ENCODE measurements around the gene IHH. TPM values are rescaled to one million over a fixed set of nuclear protein-coding genes. Genes with fewer than 3 reads are reported as not detected.

IHH gene
- total RNA-seq, 1 experiment from 2014 or later = 1.1 TPM

Other genes with a start within 250 kb of the IHH start
- gene PRKAG3, start 229.1 kb downstream of the IHH start, total RNA-seq (2014; rRNA removed; shearing (Covaris generic)) = not detected in 2 replicates
- not detected in 2 replicates for gene WNT6, start 201.1 kb downstream of the IHH start, total RNA-seq (2014; rRNA removed; shearing (Covaris generic))
- 0.33 TPM in 1 of 2 replicates, not detected in the other for gene WNT10A, start 180.1 kb downstream of the IHH start, total RNA-seq (2014; rRNA removed; shearing (Covaris generic))
- gene CDK5R2, start 101.3 kb downstream of the IHH start, total RNA-seq (2014; rRNA removed; shearing (Covaris generic)) = 0.17 TPM in 1 of 2 replicates, not detected in the other
- gene FEV, start 75.7 kb downstream of the IHH start, total RNA-seq (2014; rRNA removed; shearing (Covaris generic)) = not detected in 2 replicates
- gene CRYBA2, start 67.5 kb downstream of the IHH start, total RNA-seq (2014; rRNA removed; shearing (Covaris generic)) = not detected in 2 replicates
- gene CFAP65, start 19.4 kb downstream of the IHH start, total RNA-seq (2014; rRNA removed; shearing (Covaris generic)) = 0.11 TPM in 1 of 2 replicates, not detected in the other
- 22.0 and 22.7 TPM in 2 replicates for gene NHEJ1, start 99.9 kb upstream of the IHH start, total RNA-seq (2014; rRNA removed; shearing (Covaris generic))
- not detected in 2 replicates for gene SLC23A3, start 109.1 kb upstream of the IHH start, total RNA-seq (2014; rRNA removed; shearing (Covaris generic))
- gene CNPPD1, start 116.0 kb upstream of the IHH start, total RNA-seq (2014; rRNA removed; shearing (Covaris generic)) = 27.7 and 33.2 TPM in 2 replicates
- 60.2 and 64.5 TPM in 2 replicates for gene RETREG2, start 117.4 kb upstream of the IHH start, total RNA-seq (2014; rRNA removed; shearing (Covaris generic))
- 25.3 and 29.9 TPM in 2 replicates for gene ZFAND2B, start 145.9 kb upstream of the IHH start, total RNA-seq (2014; rRNA removed; shearing (Covaris generic))
- 50.4 and 74.8 TPM in 2 replicates for gene ABCB6, start 158.0 kb upstream of the IHH start, total RNA-seq (2014; rRNA removed; shearing (Covaris generic))
- gene ATG9A, start 168.7 kb upstream of the IHH start, total RNA-seq (2014; rRNA removed; shearing (Covaris generic)) = 32.5 and 38.6 TPM in 2 replicates
- gene ANKZF1, start 168.9 kb upstream of the IHH start, total RNA-seq (2014; rRNA removed; shearing (Covaris generic)) = 56.9 and 63.4 TPM in 2 replicates
- 4.9 and 6.6 TPM in 2 replicates for gene GLB1L, start 184.5 kb upstream of the IHH start, total RNA-seq (2014; rRNA removed; shearing (Covaris generic))
- 26.2 and 38.6 TPM in 2 replicates for gene STK16, start 184.6 kb upstream of the IHH start, total RNA-seq (2014; rRNA removed; shearing (Covaris generic))
- gene TUBA4B, start 192.3 kb upstream of the IHH start, total RNA-seq (2014; rRNA removed; shearing (Covaris generic)) = 0.28 TPM in 1 of 2 replicates, not detected in the other
- 20.3 and 43.9 TPM in 2 replicates for gene TUBA4A, start 193.0 kb upstream of the IHH start, total RNA-seq (2014; rRNA removed; shearing (Covaris generic))
- 29.1 and 38.6 TPM in 2 replicates for gene DNAJB2, start 218.4 kb upstream of the IHH start, total RNA-seq (2014; rRNA removed; shearing (Covaris generic))
- gene PTPRN, start 248.5 kb upstream of the IHH start, total RNA-seq (2014; rRNA removed; shearing (Covaris generic)) = 0.73 and 2.0 TPM in 2 replicates